ENCODE results near the gene AUTS2.

- TF ChIP-seq CTCF (IDR thresholded peaks at IDR 0.05; ENCODE audit: insufficient read depth, low read length, poor library complexity, severe bottlenecking) (no peak), EZH2phosphoT487 (conservative IDR thresholded peaks at IDR 0.05; ENCODE audit: low read length) (no peak)
These were observed 349.7 kb downstream of the AUTS2 start for GRCh38 chr7:69947998-69948397.

Measured in SU-DHL-6 (cell line).